ENCODE data around the gene OTUB2.

- TF ChIP-seq POLR2A (IDR thresholded peaks at IDR 0.05) (no peak), CTCF (IDR thresholded peaks at IDR 0.05) (no peak)
These were observed 14.7 kb downstream of the OTUB2 start for GRCh38 chr14:94040796-94041195.

Measured in right lobe of liver (tissue), 4 donors.